C4-2B (cell line): Measurements from ENCODE around the gene AKAP9.
"Not testable (repeated sequence)": the region's sequence is repeated elsewhere in the genome, so short reads cannot be mapped to it uniquely, and the experiment has no call there.

Experiments
- ZFX ChIP-seq: fragments of 450-650 bp; IDR thresholded peaks from 2 replicates; pipeline ENCODE4 v1.6.1; 2017
- TF ChIP-seq, protein P1 (sequence below): fragments of 450-650 bp; conservative IDR thresholded peaks from 2 replicates; pipeline ENCODE4 v1.5.1; 2017; ENCODE audit warnings: mild to moderate bottlenecking

DNA sequence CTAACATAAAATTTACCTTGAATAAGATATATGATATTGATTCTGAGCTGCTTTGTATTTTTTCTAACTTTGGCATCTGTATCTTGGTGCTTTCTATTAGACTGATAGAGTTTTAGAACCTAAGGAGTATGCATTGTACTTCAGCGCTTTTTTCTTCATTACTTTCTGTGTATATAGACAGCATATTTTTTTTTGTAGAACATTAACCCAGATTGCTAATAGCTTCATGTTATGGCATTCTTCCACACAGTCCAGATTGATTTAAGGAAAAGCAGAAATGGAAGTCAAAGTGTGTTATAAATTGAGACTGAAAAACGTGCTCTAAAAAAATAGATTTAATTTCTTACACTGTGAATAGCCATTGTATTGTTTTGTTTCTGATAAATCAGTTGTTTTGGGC is 15.8 kb downstream of the AKAP9 start:
- TF ChIP-seq, protein P1, sequence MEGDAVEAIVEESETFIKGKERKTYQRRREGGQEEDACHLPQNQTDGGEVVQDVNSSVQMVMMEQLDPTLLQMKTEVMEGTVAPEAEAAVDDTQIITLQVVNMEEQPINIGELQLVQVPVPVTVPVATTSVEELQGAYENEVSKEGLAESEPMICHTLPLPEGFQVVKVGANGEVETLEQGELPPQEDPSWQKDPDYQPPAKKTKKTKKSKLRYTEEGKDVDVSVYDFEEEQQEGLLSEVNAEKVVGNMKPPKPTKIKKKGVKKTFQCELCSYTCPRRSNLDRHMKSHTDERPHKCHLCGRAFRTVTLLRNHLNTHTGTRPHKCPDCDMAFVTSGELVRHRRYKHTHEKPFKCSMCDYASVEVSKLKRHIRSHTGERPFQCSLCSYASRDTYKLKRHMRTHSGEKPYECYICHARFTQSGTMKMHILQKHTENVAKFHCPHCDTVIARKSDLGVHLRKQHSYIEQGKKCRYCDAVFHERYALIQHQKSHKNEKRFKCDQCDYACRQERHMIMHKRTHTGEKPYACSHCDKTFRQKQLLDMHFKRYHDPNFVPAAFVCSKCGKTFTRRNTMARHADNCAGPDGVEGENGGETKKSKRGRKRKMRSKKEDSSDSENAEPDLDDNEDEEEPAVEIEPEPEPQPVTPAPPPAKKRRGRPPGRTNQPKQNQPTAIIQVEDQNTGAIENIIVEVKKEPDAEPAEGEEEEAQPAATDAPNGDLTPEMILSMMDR = not testable (repeated sequence)
- TF ChIP-seq ZFX = not testable (repeated sequence)
